ENCODE measurements around the gene ABCA10. TPM values are rescaled to one million over a fixed set of nuclear protein-coding genes. Genes with fewer than 3 reads are reported as not detected.
"Not testable (repeated sequence)": the region's sequence is repeated elsewhere in the genome, so short reads cannot be mapped to it uniquely, and the experiment has no call there.

Gene ABCA10
- total RNA-seq, 2 donors from 2014 or later = 0.11 to 1.4 TPM

- peaks cover 21 to 27% of the 10 kb centered on the region in 2 donors for H3K9me3 Mint-ChIP-seq
- no peak overlapping the region for H3K27ac Mint-ChIP-seq
- peaks cover 0 to 27% of the 10 kb centered on the region in 2 donors for H3K36me3 Mint-ChIP-seq
- ATAC-seq = peak; percentile 59 to 88
- peak in 1 of 2 donors; percentile 71 for DNase-seq (ENCODE audit: low spot score in 2 of 2)
Measured at GRCh38 chr17:69235338-69236058, 6.9 kb upstream of the ABCA10 start.

- H3K9me3 Mint-ChIP-seq = peaks cover 21 to 27% of the 10 kb centered on the region in 2 donors
- H3K36me3 Mint-ChIP-seq = peaks cover 0 to 27% of the 10 kb centered on the region in 2 donors
- no peak for DNase-seq (ENCODE audit: low spot score in 2 of 2)
- no peak for ATAC-seq
- no peak overlapping the region for H3K27ac Mint-ChIP-seq
Measured at GRCh38 chr17:69232650-69233049, 4.0 kb upstream of the ABCA10 start.

GRCh38 chr17:69231521-69231920 lies 2.9 kb upstream of the ABCA10 start:
- peaks cover 21 to 27% of the 10 kb centered on the region in 2 donors for H3K9me3 Mint-ChIP-seq
- peaks cover 0 to 27% of the 10 kb centered on the region in 2 donors for H3K36me3 Mint-ChIP-seq
- no peak for ATAC-seq
- H3K27ac Mint-ChIP-seq = no peak overlapping the region
- no peak for DNase-seq (ENCODE audit: low spot score in 2 of 2)

GRCh38 chr17:69230939-69231338 lies 2.3 kb upstream of the ABCA10 start:
- no peak for DNase-seq (ENCODE audit: low spot score in 2 of 2)
- Mint-ChIP-seq H3K9me3 (peaks cover 21 to 27% of the 10 kb centered on the region in 2 donors), H3K36me3 (peaks cover 0 to 27% of the 10 kb centered on the region in 2 donors), H3K27ac (no peak overlapping the region)
- ATAC-seq = no peak

- H3K27ac Mint-ChIP-seq = no peak overlapping the region
- peaks cover 14 to 17% of the 10 kb centered on the region in 2 donors for H3K9me3 Mint-ChIP-seq
- peaks cover 0 to 13% of the 10 kb centered on the region in 2 donors for H3K36me3 Mint-ChIP-seq
- no peak for ATAC-seq
- no peak for DNase-seq (ENCODE audit: low spot score in 2 of 2)
Measured at GRCh38 chr17:69228018-69228417, 606 bp downstream of the ABCA10 start.

DNA sequence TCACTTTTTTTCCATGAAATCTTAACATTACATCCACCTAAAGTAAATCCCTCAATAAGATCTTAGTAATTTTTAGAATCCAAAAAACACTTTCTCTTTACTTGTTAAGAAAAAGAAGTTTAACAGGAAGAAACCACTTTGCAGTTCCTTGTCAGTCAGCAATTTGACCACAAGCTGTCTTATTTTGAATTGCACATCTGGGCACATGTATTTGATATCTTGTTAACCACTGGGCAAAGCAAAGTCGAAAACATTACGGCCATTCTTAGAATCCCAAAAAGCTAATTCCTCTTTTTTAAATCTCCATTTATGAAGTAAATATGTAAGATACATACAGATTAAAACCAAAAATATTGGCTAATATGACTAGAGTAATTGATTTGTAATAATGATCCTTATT lies 1.1 kb downstream of the ABCA10 start:
- H3K36me3 Mint-ChIP-seq = peaks cover 0 to 10% of the 10 kb centered on the region in 2 donors
- ATAC-seq = no peak
- no peak overlapping the region for H3K27ac Mint-ChIP-seq
- DNase-seq (ENCODE audit: low spot score in 2 of 2) = no peak
- peaks cover 9 to 12% of the 10 kb centered on the region in 2 donors for H3K9me3 Mint-ChIP-seq

GRCh38 chr17:69223809-69224208 lies 4.8 kb downstream of the ABCA10 start:
- DNase-seq (ENCODE audit: low spot score in 2 of 2) (no peak), ATAC-seq (no peak)
- Mint-ChIP-seq H3K9me3 (no peaks in the 10 kb centered on the region), H3K36me3 (no peaks in the 10 kb centered on the region), H3K27ac (no peak overlapping the region)

DNA sequence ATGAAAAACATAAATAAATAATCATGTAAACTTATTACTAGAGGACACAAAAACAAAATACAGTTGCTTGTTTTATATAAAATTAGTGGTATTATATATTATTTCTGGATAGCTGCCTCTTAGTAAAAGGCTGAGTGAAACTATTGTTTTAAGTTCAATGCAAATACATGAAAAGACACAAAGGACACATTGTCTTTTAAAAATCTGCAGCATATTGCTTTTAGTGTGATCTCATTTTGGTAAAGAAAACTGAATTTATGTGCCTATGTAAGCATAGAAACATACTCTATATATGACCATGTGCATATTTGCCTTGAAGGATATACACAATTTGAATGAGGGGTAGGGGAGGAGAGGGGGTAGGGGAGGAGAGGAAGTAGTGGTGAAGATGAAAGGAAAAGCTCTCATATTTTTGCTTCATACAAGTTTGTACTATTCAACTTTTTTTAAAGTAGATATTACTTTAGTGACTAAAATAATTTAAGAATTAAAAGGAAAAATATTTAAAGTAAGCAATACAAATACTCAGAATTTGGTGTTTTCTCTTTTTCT lies 5.8 kb downstream of the ABCA10 start:
- H3K36me3 Mint-ChIP-seq = no peaks in the 10 kb centered on the region
- DNase-seq (ENCODE audit: low spot score in 2 of 2) (no peak), ATAC-seq (no peak)
- no peak overlapping the region for H3K27ac Mint-ChIP-seq
- no peaks in the 10 kb centered on the region for H3K9me3 Mint-ChIP-seq

DNA sequence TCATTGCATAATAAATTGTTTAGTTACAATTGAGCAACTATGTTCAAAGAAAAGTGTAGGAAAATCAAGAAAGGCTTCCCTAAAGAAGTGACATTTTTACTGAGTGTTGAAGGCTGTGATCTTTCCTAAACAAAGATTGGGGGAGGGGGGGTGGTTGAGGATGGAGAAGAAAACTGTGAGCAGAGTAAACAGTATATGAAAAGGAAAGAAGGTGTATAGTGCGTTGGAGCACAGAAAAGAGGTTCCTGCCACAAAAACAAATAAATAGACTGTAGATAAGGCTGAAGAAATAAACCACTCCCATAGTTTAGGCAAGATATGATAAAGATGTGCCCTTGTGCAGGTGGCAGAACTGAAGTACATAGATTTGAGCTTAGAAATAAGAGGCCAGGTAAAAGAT lies 8.5 kb downstream of the ABCA10 start:
- Mint-ChIP-seq H3K36me3 (no peaks in the 10 kb centered on the region), H3K27ac (no peak overlapping the region), H3K9me3 (no peaks in the 10 kb centered on the region)
- ATAC-seq (no peak), DNase-seq (ENCODE audit: low spot score in 2 of 2) (no peak)

- ATAC-seq (no peak), DNase-seq (ENCODE audit: low spot score in 2 of 2) (no peak)
- H3K9me3 Mint-ChIP-seq = no peaks in the 10 kb centered on the region
- H3K36me3 Mint-ChIP-seq = no peaks in the 10 kb centered on the region
- H3K27ac Mint-ChIP-seq = no peak overlapping the region
Measured at GRCh38 chr17:69218986-69219385, 9.6 kb downstream of the ABCA10 start.

DNA sequence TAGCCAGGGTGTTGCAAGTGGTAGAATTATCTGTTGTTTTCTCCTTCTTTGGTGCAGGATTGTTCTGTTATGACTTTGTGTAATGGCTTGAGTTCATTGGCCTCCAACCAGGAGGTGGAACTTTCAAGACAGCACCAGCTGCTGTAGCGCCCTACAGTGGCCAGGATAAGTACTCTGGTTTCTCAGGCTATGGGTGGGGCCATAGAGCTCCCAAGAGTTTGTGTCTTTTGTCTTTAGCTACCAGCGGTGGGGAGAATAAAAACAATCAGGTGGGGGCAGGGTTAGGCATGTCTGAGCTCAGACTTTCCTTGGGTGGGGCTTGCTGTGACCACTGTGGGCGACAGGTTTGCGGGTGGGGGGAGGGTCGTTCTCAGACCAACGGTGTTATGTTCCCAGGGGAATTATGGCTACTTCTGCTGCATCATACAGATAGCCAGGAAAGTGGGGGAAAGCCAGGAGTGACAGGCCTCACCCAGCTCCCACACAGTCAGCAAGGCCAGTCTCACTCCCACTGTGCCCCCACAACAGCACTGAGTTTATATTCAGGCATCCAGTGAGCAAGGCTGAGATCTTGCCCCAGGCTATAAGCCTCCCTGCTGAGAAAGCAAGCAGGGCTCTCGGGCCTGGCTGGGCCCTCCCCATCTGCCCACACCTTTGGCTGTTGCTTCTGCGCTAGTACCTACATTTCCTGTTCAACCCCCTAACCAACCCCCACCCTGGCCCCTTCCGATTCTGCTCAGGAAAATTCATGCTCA lies 15.4 kb downstream of the ABCA10 start:
- Mint-ChIP-seq H3K36me3 (peaks cover 0 to 6% of the 10 kb centered on the region in 2 donors), H3K9me3 (no peaks in the 10 kb centered on the region), H3K27ac (no peak overlapping the region)
- no peak for ATAC-seq
- DNase-seq (ENCODE audit: low spot score in 2 of 2) = no peak

- H3K9me3 Mint-ChIP-seq = no peaks in the 10 kb centered on the region
- no peak for ATAC-seq
- DNase-seq (ENCODE audit: low spot score in 2 of 2) = no peak
- H3K27ac Mint-ChIP-seq = no peak overlapping the region
- peaks cover 0 to 6% of the 10 kb centered on the region in 2 donors for H3K36me3 Mint-ChIP-seq
Measured at GRCh38 chr17:69208640-69209039, 20.0 kb downstream of the ABCA10 start.

- ATAC-seq = no peak
Measured at GRCh38 chr17:69207151-69207550, 21.5 kb downstream of the ABCA10 start.

DNA sequence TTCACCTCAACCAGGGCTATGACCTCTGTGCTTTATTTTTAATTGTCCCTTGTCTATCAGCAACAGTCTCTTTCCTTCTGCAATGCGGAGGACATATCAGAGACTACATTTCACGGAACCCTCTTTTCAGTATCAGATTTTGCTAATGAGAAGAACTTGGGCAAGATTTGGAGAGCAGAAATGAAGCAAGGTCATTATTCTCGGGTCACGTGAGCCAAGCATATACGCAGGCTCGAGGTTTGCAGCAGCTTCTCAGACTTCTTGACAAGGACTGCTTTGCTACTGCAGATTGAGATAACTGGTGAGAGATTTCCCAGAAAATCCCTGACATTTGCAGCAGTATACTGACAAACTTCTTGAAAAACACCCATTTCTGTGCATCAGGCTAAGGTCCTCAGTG lies 30.4 kb downstream of the ABCA10 start:
- ATAC-seq (no peak), DNase-seq (ENCODE audit: low spot score in 2 of 2) (no peak)
- Mint-ChIP-seq H3K9me3 (peaks cover 0 to 5% of the 10 kb centered on the region in 2 donors), H3K27ac (no peak overlapping the region), H3K36me3 (no peaks in the 10 kb centered on the region)

More at GRCh38 chr17:69207151-69207550, 21.5 kb downstream of the ABCA10 start:
- Mint-ChIP-seq H3K27ac (no peak overlapping the region), H3K36me3 (no peaks in the 10 kb centered on the region), H3K9me3 (no peaks in the 10 kb centered on the region)
- DNase-seq (ENCODE audit: low spot score in 2 of 2) = no peak

DNA sequence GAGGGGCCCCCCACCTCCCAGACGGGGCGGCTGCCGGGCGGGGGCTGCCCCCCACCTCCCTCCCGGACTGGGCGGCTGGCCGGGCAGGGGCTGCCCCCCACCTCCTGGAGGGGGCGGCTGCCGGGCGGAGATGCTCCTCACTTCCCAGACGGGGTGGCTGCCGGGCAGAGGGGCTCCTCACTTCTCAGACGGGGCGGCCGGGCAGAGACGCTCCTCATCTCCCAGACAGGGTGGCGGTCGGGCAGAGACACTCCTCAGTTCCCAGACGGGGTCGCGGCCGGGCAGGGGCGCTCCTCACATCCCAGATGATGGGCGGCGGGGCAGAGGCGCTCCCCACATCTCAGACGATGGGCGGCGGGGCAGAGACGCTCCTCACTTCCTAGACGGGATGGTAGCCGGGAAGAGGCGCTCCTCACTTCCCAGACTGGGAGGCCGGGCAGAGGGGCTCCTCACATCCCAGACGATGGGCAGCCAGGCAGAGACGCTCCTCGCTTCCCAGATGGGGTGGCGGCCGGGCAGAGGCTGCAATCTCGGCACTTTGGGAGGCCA lies 32.4 kb downstream of the ABCA10 start:
- not testable (repeated sequence) for ATAC-seq; H3K36me3 Mint-ChIP-seq; DNase-seq (ENCODE audit: low spot score in 2 of 2); H3K27ac Mint-ChIP-seq; H3K9me3 Mint-ChIP-seq

GRCh38 chr17:69192754-69193153 lies 35.9 kb downstream of the ABCA10 start:
- Mint-ChIP-seq H3K27ac (no peak overlapping the region), H3K36me3 (no peaks in the 10 kb centered on the region), H3K9me3 (peaks cover 0 to 5% of the 10 kb centered on the region in 2 donors)
- ATAC-seq (no peak), DNase-seq (ENCODE audit: low spot score in 2 of 2) (no peak)

- no peak for DNase-seq (ENCODE audit: low spot score in 2 of 2)
- no peaks in the 10 kb centered on the region for H3K36me3 Mint-ChIP-seq
- no peak for ATAC-seq
- H3K27ac Mint-ChIP-seq = no peak overlapping the region
- H3K9me3 Mint-ChIP-seq = no peaks in the 10 kb centered on the region
Measured at GRCh38 chr17:69188796-69189195, 39.8 kb downstream of the ABCA10 start.
